Body of pancreas (tissue), 4 donors: ENCODE data around the gene CPM. TPM values are rescaled to one million over a fixed set of nuclear protein-coding genes. Genes with fewer than 3 reads are reported as not detected.

ENCODE experiments used
- ATAC-seq: fragments of 150-250 bp; one replicate; pipeline ENCODE4 v1.9.1; 2016
- DNase-seq, 4 donors: peaks; one replicate each; pipeline ENCODE4 v3.0.0-alpha.2; 2019
- H3K27ac ChIP-seq, 4 donors: fragments of 200-600 bp; sonication (generic); 1 replicate in 3 of 4; 2 replicates in 1 of 4; pipeline versions ENCODE4 v1.5.1 to v1.6.1; 2016 to 2019; ENCODE audit warnings: mild to moderate bottlenecking in 1 of 4, mixed read lengths in 1 of 4, moderate library complexity in 1 of 4
- H3K27me3 ChIP-seq, 2 donors: fragments of 200-600 bp; sonication (generic); one replicate each; pipeline ENCODE4 v1.6.0; 2016; ENCODE audit warnings: mild to moderate bottlenecking in 1 of 2
- H3K36me3 ChIP-seq, 2 donors: fragments of 200-600 bp; sonication (generic); replicated peaks in 1 of 2; 2 replicates each; pipeline ENCODE4 v1.5.1; 2016; ENCODE audit warnings: low read depth in 2 of 2; ENCODE audit not compliant: insufficient read depth in 1 of 2
- H3K4me1 ChIP-seq: fragments of 200-600 bp; sonication (generic); one replicate; pipeline ENCODE4 v1.6.0; 2016
- H3K4me3 ChIP-seq, 2 donors: fragments of 200-600 bp; sonication (generic); 1 replicate in 1 of 2; 2 replicates in 1 of 2; pipeline ENCODE4 v1.5.1; 2016 to 2019
- H3K9me3 ChIP-seq, 3 donors: fragments of 200-600 bp; sonication (generic); 1 replicate in 2 of 3; 2 replicates in 1 of 3; pipeline ENCODE4 v1.5.1; 2016
- CTCF ChIP-seq, 7 experiments: fragments of 450-650 bp in 4 of 7; fragments of 200-600 bp in 3 of 7; sonication (generic) in 3 of 7; IDR thresholded peaks; one replicate each; pipeline ENCODE4 v1.5.1; 2016 to 2019; ENCODE audit warnings: antibody characterized with exemption in 7 of 7
- POLR2A ChIP-seq, 3 donors: fragments of 450-650 bp; IDR thresholded peaks; one replicate each; pipeline ENCODE4 v1.6.1; 2016; ENCODE audit warnings: antibody characterized with exemption in 3 of 3, mild to moderate bottlenecking in 2 of 3
- WGBS, 2 donors: methylation state at CpG; one replicate each; pipeline ENCODE4 v1.1.5; 2017; 5-methylcytosine and 5-hydroxymethylcytosine counted together
- intact Hi-C: fragments of 100-400 bp; cut with DNase I; formaldehyde crosslinking; loops from one replicate; pipeline ENCODE4 v1.15.1; 2023
- total RNA-seq, 2 donors: library from RNA; depleted of rRNA; stranded (reverse); fragments of >200 nt; gene quantifications; one replicate each; pipeline ENCODE4 v1.1.0, GENCODE V29; 2016

The CPM gene
- total RNA-seq, 2 donors from 2014 or later = 34.6 to 35.0 TPM

GRCh38 chr12:68846811-68847210 lies 86.2 kb downstream of the CPM start:
- Histone ChIP-seq H3K36me3 (peaks cover 0 to 1% of the 10 kb centered on the region in 2 donors), H3K27ac (no peak overlapping the region), H3K9me3 (no peaks in the 10 kb centered on the region), H3K27me3 (no peaks in the 10 kb centered on the region), H3K4me1 (no peaks in the 10 kb centered on the region), H3K4me3 (no peak overlapping the region)
- ATAC-seq (no peak), DNase-seq (no peak)
- WGBS, 2 donors = 66 to 71% methylated on average over 3 of the region's 3 CpGs
- TF ChIP-seq POLR2A (IDR thresholded peaks at IDR 0.05) (no peak), CTCF (IDR thresholded peaks at IDR 0.05) (no peak)
- intact Hi-C loops = no loop called here

GRCh38 chr12:68844788-68845695 lies 87.9 kb downstream of the CPM start:
- Histone ChIP-seq H3K36me3 (peaks cover 0 to 6% of the 10 kb centered on the region in 2 donors), H3K4me1 (no peaks in the 10 kb centered on the region), H3K4me3 (no peak overlapping the region), H3K27ac (no peak overlapping the region), H3K9me3 (no peaks in the 10 kb centered on the region), H3K27me3 (no peaks in the 10 kb centered on the region)
- intact Hi-C loops = no loop called here
- DNase-seq = no peak
- no peak for ATAC-seq
- 93 to 94% methylated on average over 14 of the region's 14 CpGs for WGBS, 2 donors
- TF ChIP-seq POLR2A (IDR thresholded peaks at IDR 0.05) (no peak), CTCF (IDR thresholded peaks at IDR 0.05) (no peak)

- Histone ChIP-seq H3K27ac (no peak overlapping the region), H3K36me3 (peaks cover 0 to 8% of the 10 kb centered on the region in 2 donors), H3K4me1 (no peaks in the 10 kb centered on the region), H3K9me3 (no peaks in the 10 kb centered on the region), H3K27me3 (no peaks in the 10 kb centered on the region), H3K4me3 (no peak overlapping the region)
- TF ChIP-seq POLR2A (IDR thresholded peaks at IDR 0.05) (no peak), CTCF (IDR thresholded peaks at IDR 0.05) (no peak)
- DNase-seq = no peak
- no peak for ATAC-seq
- WGBS, 2 donors = 93 to 96% methylated on average over 4 of the region's 4 CpGs
- intact Hi-C loops = no loop called here
Measured at GRCh38 chr12:68844318-68844745, 88.6 kb downstream of the CPM start.

GRCh38 chr12:68842784-68843567 lies 90.0 kb downstream of the CPM start:
- Histone ChIP-seq H3K9me3 (no peaks in the 10 kb centered on the region), H3K4me1 (no peaks in the 10 kb centered on the region), H3K27me3 (no peaks in the 10 kb centered on the region), H3K4me3 (no peak overlapping the region), H3K27ac (no peak overlapping the region), H3K36me3 (peaks cover 4 to 14% of the 10 kb centered on the region in 2 donors)
- no peak for TF ChIP-seq CTCF (IDR thresholded peaks at IDR 0.05)
- no peak for TF ChIP-seq POLR2A (IDR thresholded peaks at IDR 0.05)
- 59 to 71% methylated on average over 2 of the region's 2 CpGs for WGBS, 2 donors
- intact Hi-C loops = no loop called here
- ATAC-seq = no peak
- no peak for DNase-seq
